GM12801 (cell line): ENCODE results near the gene LPCAT4.

ENCODE experiments used
- CTCF ChIP-seq: IDR thresholded peaks from one replicate; pipeline ENCODE4 v1.5.1; 2011; ENCODE audit warnings: control low read depth; ENCODE audit not compliant: insufficient read length; ENCODE audit errors: extremely low read depth

Gene LPCAT4

GRCh38 chr15:34348735-34349300 is 18.2 kb downstream of the LPCAT4 start:
- TF ChIP-seq CTCF = no peak

- no peak for TF ChIP-seq CTCF
Observed at GRCh38 chr15:34347951-34348638, 18.9 kb downstream of the LPCAT4 start.

GRCh38 chr15:34342737-34343575 is 24.0 kb downstream of the LPCAT4 start, which contains the start of the genes NOP10 and NUTM1:
Gene NOP10, minus strand, starts transcription at chr15:34343136. Its CDS starts 63 bp downstream, at chr15:34343073.
Gene NUTM1, plus strand, starts transcription at chr15:34343315. Its CDS starts 382 bp downstream, at chr15:34343697.
- peak; percentile 66 for TF ChIP-seq CTCF

- no peak for TF ChIP-seq CTCF
Observed at GRCh38 chr15:34341381-34342212, 25.4 kb downstream of the LPCAT4 start.

GRCh38 chr15:34339946-34340345 is 27.1 kb downstream of the LPCAT4 start:
- no peak for TF ChIP-seq CTCF

GRCh38 chr15:34338347-34338746 is 28.6 kb downstream of the LPCAT4 start:
- no peak for TF ChIP-seq CTCF
